CD14-positive monocyte (primary cell): ENCODE results near the gene SEMA4D. TPM values are rescaled to one million over a fixed set of nuclear protein-coding genes. Genes with fewer than 3 reads are reported as not detected.
A peak's percentile ranks its signal among the peaks of the same experiment; 100 is the strongest.

Experiments
- DNase-seq, 3 donors: peaks; one replicate each; pipeline ENCODE4 v3.0.0-alpha.2; 2011 to 2022
- H2AFZ ChIP-seq: 2 replicates; pipeline ENCODE4 v1.6.0; 2012; ENCODE audit warnings: mild to moderate bottlenecking, low read depth, low read length, inconsistent platforms; ENCODE audit not compliant: insufficient read depth, poor library complexity, severe bottlenecking
- H3K27ac ChIP-seq, 2 donors: 1 replicate in 1 of 2; 2 replicates in 1 of 2; pipeline ENCODE4 v1.5.1; 2012 to 2013; ENCODE audit warnings: low read length in 2 of 2, control low read depth in 1 of 2, inconsistent platforms in 1 of 2, low read depth in 1 of 2, mild to moderate bottlenecking in 1 of 2
- H3K27me3 ChIP-seq, 2 donors: one replicate each; pipeline versions ENCODE4 v1.6.0 to v1.6.1; 2011 to 2013; ENCODE audit warnings: low read length in 2 of 2; ENCODE audit not compliant: control insufficient read depth in 2 of 2, insufficient read depth in 2 of 2
- H3K36me3 ChIP-seq, 2 donors: replicated peaks in 1 of 2; 1 replicate in 1 of 2; 2 replicates in 1 of 2; pipeline versions ENCODE4 v1.5.1 to v1.6.1; 2012 to 2013; ENCODE audit warnings: low read length in 2 of 2, control low read depth in 1 of 2, inconsistent platforms in 1 of 2, mild to moderate bottlenecking in 1 of 2; ENCODE audit not compliant: insufficient read depth in 2 of 2, control insufficient read depth in 1 of 2
- H3K4me1 ChIP-seq, 2 donors: 1 replicate in 1 of 2; 2 replicates in 1 of 2; pipeline versions ENCODE4 v1.5.1 to v1.6.1; 2012 to 2013; ENCODE audit warnings: low read length in 2 of 2, control low read depth in 1 of 2, inconsistent platforms in 1 of 2, mild to moderate bottlenecking in 1 of 2, moderate library complexity in 1 of 2; ENCODE audit not compliant: insufficient read depth in 2 of 2, control insufficient read depth in 1 of 2
- H3K4me2 ChIP-seq: replicated peaks from 2 replicates; pipeline ENCODE3; 2012; ENCODE audit warnings: low read length, moderate library complexity, mild to moderate bottlenecking; ENCODE audit not compliant: poor library complexity, severe bottlenecking; ENCODE audit errors: extremely low read depth
- H3K4me3 ChIP-seq, 3 experiments: fragments of 200-600 bp in 1 of 3; sonication (generic) in 1 of 3; replicated peaks in 1 of 3; 1 replicate in 2 of 3; 2 replicates in 1 of 3; pipeline ENCODE4 v1.5.1; 2011 to 2013; ENCODE audit warnings: low read length in 3 of 3, mild to moderate bottlenecking in 3 of 3, control low read depth in 2 of 3, low read depth in 2 of 3, inconsistent platforms in 1 of 3, moderate library complexity in 1 of 3
- H3K79me2 ChIP-seq: 2 replicates; pipeline ENCODE4 v1.6.0; 2012; ENCODE audit warnings: mild to moderate bottlenecking, control low read depth, inconsistent platforms, low read length, moderate library complexity; ENCODE audit not compliant: insufficient read depth
- H3K9ac ChIP-seq: 2 replicates; pipeline ENCODE4 v1.6.0; 2017; ENCODE audit warnings: low read length, mild to moderate bottlenecking; ENCODE audit not compliant: insufficient read depth, poor library complexity, severe bottlenecking
- H3K9me3 ChIP-seq, 2 donors: replicated peaks in 1 of 2; 1 replicate in 1 of 2; 2 replicates in 1 of 2; pipeline versions ENCODE4 v1.5.1 to v1.6.1; 2012 to 2013; ENCODE audit warnings: low read length in 2 of 2, control low read depth in 1 of 2; ENCODE audit not compliant: control insufficient read depth in 1 of 2, insufficient read depth in 1 of 2
- H4K20me1 ChIP-seq: 2 replicates; pipeline ENCODE4 v1.6.0; 2012; ENCODE audit warnings: mild to moderate bottlenecking, low read length, control low read depth, moderate library complexity; ENCODE audit not compliant: insufficient read depth
- H3K27ac Mint-ChIP-seq, 7 donors: one replicate each; pipeline ENCODE4 v1.8.0; 2020; ENCODE audit warnings: mild to moderate bottlenecking in 7 of 7, mixed read lengths in 7 of 7, moderate library complexity in 6 of 7, inconsistent platforms in 2 of 7
- H3K27me3 Mint-ChIP-seq, 3 donors: one replicate each; pipeline ENCODE4 v1.8.0; 2021 to 2022; ENCODE audit warnings: low read depth in 3 of 3, mild to moderate bottlenecking in 3 of 3, mixed read lengths in 3 of 3, moderate library complexity in 3 of 3, inconsistent platforms in 1 of 3
- H3K36me3 Mint-ChIP-seq, 2 donors: one replicate each; pipeline ENCODE4 v1.8.0; 2020; ENCODE audit warnings: mixed read lengths in 2 of 2, inconsistent platforms in 1 of 2, mild to moderate bottlenecking in 1 of 2
- H3K4me1 Mint-ChIP-seq: one replicate; pipeline ENCODE4 v1.8.0; 2020; ENCODE audit warnings: mild to moderate bottlenecking, mixed read lengths
- H3K4me3 Mint-ChIP-seq, 2 donors: one replicate each; pipeline ENCODE4 v1.8.0; 2020; ENCODE audit warnings: mild to moderate bottlenecking in 2 of 2, mixed read lengths in 2 of 2, moderate library complexity in 1 of 2
- H3K9me3 Mint-ChIP-seq, 7 donors: one replicate each; pipeline ENCODE4 v1.8.0; 2020 to 2022; ENCODE audit warnings: mixed read lengths in 7 of 7, mild to moderate bottlenecking in 6 of 7, moderate library complexity in 6 of 7, inconsistent platforms in 2 of 7
- CTCF ChIP-seq: fragments of 200-600 bp; IDR thresholded peaks from one replicate; pipeline ENCODE4 v1.8.0; 2022; ENCODE audit warnings: antibody characterized with exemption, mild to moderate bottlenecking
- WGBS: methylation state at CpG from one replicate; pipeline ENCODE4 v1.1.5; 2013; ENCODE audit warnings: missing lambda C conversion rate; ENCODE audit not compliant: insufficient coverage; 5-methylcytosine and 5-hydroxymethylcytosine counted together
- intact Hi-C, 2 donors: fragments of 100-400 bp; cut with micrococcal nuclease; formaldehyde crosslinking; loops; one replicate each; pipeline versions ENCODE4 v1.15.0 to v1.15.1; 2023
- polyA plus RNA-seq, 3 donors: library from polyadenylated mRNA; depleted of rRNA in 1 of 3; unstranded in 2 of 3; stranded (reverse) in 1 of 3; fragments of 300-500 nt in 2 of 3; fragments of >200 nt in 1 of 3; fragmentation: Illumina TruSeq in 2 of 3; gene quantifications; 1 replicate in 2 of 3; 2 replicates in 1 of 3; pipeline ENCODE4 v1.2.3, GENCODE V29; 2012 to 2021

The SEMA4D gene
- polyA plus RNA-seq, 3 donors: 28.2 to 117 (median 28.6) TPM

DNA sequence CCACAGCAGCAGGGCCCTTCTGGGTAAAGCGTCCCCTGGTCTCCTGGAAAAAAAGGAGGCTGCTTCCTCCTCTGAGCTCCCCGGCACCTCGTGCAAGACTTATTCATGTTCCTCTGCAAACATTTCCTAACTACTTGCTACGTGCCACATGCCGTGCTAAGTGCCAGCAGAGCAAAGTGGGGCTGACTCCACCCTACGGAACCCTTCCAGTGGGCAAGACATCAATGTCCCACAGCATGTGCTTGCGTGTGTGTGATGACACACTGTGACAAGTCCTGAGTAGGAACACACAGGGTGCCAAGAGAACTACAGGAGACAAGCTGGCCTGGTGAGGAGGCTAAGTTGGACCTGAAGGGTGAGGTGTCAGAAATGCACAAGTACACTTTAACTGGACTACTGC is 57.4 kb downstream of the SEMA4D start:
- intact Hi-C loops: loop anchor here in 1 of 2 donors (5.0 kb wide), 3 partner anchors 38 to 107 kb away; no protein-coding TSS in a partner anchor
- Histone ChIP-seq H3K36me3 (peaks cover 17 to 30% of the 10 kb centered on the region in 2 donors), H3K9me3 (no peaks in the 10 kb centered on the region), H3K9ac (peak overlapping the region; percentile 72), H3K4me2 (no peak overlapping the region), H2AFZ (no peak overlapping the region), H3K4me3 (no peak overlapping the region), H3K4me1 (peaks cover 65 to 67% of the 10 kb centered on the region in 2 donors), H3K27me3 (no peaks in the 10 kb centered on the region), H3K79me2 (peaks cover 91% of the 10 kb centered on the region), H3K27ac (peak overlapping the region; percentile 89 to 95), H4K20me1 (peaks cover 86% of the 10 kb centered on the region)
- 0% methylated on average over 5 of the region's 7 CpGs for WGBS
- TF ChIP-seq CTCF: no peak
- Mint-ChIP-seq H3K9me3 (no peaks in the 10 kb centered on the region), H3K27ac (peak overlapping the region; percentile 94 to 97 (median 96)), H3K4me1 (peaks cover 76% of the 10 kb centered on the region), H3K36me3 (peaks cover 45 to 57% of the 10 kb centered on the region in 2 donors), H3K4me3 (no peak overlapping the region), H3K27me3 (no peaks in the 10 kb centered on the region)
- peak; percentile 98 to 100 (median 98) for DNase-seq

DNA sequence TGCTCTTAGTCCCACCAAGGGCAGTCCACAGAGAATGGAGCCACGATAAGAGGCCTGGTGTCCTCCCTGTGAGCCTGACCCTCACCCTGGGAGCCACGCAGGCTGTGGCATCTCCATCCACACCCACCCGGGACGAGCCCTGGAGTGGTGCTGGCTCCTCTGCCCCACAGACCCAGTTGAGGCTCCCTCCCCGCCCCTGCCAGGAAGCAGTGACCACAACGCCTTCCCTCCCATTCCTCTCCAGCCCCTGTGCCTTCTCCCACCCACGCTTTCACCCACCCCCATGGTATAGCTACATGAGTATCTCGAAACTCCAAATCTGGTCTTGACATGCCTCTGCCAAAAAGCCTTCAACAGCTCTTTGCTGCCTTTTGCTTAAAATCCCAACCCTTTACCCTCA is 57.9 kb downstream of the SEMA4D start:
- peak overlapping the region; percentile 94 to 97 (median 96) for H3K27ac Mint-ChIP-seq
- no peak for DNase-seq
- Histone ChIP-seq H3K9me3 (no peaks in the 10 kb centered on the region), H2AFZ (no peak overlapping the region), H3K36me3 (peaks cover 13 to 25% of the 10 kb centered on the region in 2 donors), H4K20me1 (peaks cover 86% of the 10 kb centered on the region), H3K4me1 (peaks cover 65 to 67% of the 10 kb centered on the region in 2 donors), H3K27ac (peak overlapping the region; percentile 89 to 95), H3K9ac (peak overlapping the region; percentile 72), H3K4me3 (no peak overlapping the region), H3K4me2 (no peak overlapping the region), H3K27me3 (no peaks in the 10 kb centered on the region), H3K79me2 (peaks cover 91% of the 10 kb centered on the region)
- peaks cover 74% of the 10 kb centered on the region for H3K4me1 Mint-ChIP-seq
- no peak for TF ChIP-seq CTCF
- peak overlapping the region in 1 of 2 donors; percentile 50 for H3K4me3 Mint-ChIP-seq
- 24% methylated on average over 7 of the region's 8 CpGs for WGBS
- intact Hi-C loops: loop anchor here in 1 of 2 donors (5.0 kb wide), 3 partner anchors 38 to 107 kb away; no protein-coding TSS in a partner anchor
- H3K9me3 Mint-ChIP-seq: no peaks in the 10 kb centered on the region
- H3K27me3 Mint-ChIP-seq: no peaks in the 10 kb centered on the region
- peaks cover 44 to 52% of the 10 kb centered on the region in 2 donors for H3K36me3 Mint-ChIP-seq
